K562 (cell line): ENCODE results near the gene UQCC2.

Experiments
- HCFC1 ChIP-seq: IDR thresholded peaks from 2 replicates; pipeline ENCODE4 v1.6.1; 2012; ENCODE audit warnings: low read depth, low read length, improper control_type of control experiment
- ZBTB7A ChIP-seq: IDR thresholded peaks from 2 replicates; pipeline ENCODE4 v1.6.1; 2011; ENCODE audit warnings: low read depth, mild to moderate bottlenecking, low read length, moderate library complexity, borderline replicate concordance; ENCODE audit not compliant: control insufficient read depth
- ZNF778 ChIP-seq: fragments of 450-650 bp; formaldehyde crosslinking; IDR thresholded peaks from 2 replicates; pipeline ENCODE4 v1.4.0; 2020; ENCODE audit warnings: mild to moderate bottlenecking, moderate library complexity
- TF ChIP-seq, protein P1 (sequence below): fragments of 450-650 bp; conservative IDR thresholded peaks from 2 replicates; pipeline ENCODE4 v1.6.1; 2016; ENCODE audit warnings: missing genetic modification characterization, low read depth, mild to moderate bottlenecking, control low read depth, missing compliant biosample characterization

GRCh38 chr6:33748841-33749240, 37.3 kb upstream of the UQCC2 start:
- TF ChIP-seq, protein P1, sequence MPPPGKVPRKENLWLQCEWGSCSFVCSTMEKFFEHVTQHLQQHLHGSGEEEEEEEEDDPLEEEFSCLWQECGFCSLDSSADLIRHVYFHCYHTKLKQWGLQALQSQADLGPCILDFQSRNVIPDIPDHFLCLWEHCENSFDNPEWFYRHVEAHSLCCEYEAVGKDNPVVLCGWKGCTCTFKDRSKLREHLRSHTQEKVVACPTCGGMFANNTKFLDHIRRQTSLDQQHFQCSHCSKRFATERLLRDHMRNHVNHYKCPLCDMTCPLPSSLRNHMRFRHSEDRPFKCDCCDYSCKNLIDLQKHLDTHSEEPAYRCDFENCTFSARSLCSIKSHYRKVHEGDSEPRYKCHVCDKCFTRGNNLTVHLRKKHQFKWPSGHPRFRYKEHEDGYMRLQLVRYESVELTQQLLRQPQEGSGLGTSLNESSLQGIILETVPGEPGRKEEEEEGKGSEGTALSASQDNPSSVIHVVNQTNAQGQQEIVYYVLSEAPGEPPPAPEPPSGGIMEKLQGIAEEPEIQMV (tag), result no peak
- TF ChIP-seq HCFC1 (no peak), ZNF778 (CRISPR knock-in tag) (no peak), ZBTB7A (no peak)
